HT-29 (cell line): ENCODE measurements around the gene ZNF521. TPM values are rescaled to one million over a fixed set of nuclear protein-coding genes. Genes with fewer than 3 reads are reported as not detected.
A peak's percentile ranks its signal among the peaks of the same experiment; 100 is the strongest.

Source experiments
- DNase-seq: peaks from one replicate; pipeline ENCODE4 v3.0.0-alpha.2; 2015; ENCODE audit warnings: low spot score
- total RNA-seq: library from RNA; depleted of rRNA; stranded (reverse); fragments of >200 nt; shearing (Covaris generic); gene quantifications from 2 replicates; pipeline ENCODE4 v1.2.3, GENCODE V29; 2014

ZNF521 gene
- total RNA-seq, 1 experiment from 2014 or later: 0.08 TPM

DNA sequence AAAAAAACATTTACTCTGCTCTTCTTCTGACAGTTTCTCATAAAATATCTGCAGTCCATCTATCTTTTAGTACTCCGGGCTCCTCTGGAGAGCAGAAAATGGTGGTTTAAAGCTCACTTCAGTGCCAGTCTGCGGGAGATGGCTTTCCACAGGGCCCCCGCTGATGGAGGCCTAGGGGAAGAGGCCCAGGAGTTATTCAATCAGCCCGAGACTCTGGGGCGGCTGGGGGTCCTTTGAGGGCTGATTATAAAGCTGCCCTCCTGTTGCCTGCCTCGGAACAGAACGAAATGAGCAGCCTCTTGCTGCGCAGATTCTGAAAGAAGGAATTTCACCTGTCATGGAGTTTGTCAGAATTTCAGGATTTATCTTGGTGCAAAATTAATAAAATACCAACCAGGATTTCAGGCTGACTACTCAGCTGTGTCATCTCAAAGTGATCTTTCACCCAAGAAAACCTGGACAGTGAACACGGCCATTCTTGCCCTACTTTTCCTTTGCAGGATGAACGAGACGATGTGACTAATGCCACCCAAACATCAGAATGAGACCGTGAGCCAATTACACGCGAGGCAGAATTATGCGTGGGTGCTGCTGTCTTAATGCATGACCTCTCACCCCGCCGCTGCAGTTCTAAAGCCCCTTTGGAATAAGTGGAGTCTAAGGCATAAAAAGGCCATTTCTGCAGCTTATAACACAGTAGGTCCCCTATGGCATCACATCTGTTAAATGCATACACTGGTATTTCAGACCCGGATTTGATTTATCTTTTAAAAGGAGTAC lies 273.8 kb downstream of the ZNF521 start:
- no peak for DNase-seq

DNA sequence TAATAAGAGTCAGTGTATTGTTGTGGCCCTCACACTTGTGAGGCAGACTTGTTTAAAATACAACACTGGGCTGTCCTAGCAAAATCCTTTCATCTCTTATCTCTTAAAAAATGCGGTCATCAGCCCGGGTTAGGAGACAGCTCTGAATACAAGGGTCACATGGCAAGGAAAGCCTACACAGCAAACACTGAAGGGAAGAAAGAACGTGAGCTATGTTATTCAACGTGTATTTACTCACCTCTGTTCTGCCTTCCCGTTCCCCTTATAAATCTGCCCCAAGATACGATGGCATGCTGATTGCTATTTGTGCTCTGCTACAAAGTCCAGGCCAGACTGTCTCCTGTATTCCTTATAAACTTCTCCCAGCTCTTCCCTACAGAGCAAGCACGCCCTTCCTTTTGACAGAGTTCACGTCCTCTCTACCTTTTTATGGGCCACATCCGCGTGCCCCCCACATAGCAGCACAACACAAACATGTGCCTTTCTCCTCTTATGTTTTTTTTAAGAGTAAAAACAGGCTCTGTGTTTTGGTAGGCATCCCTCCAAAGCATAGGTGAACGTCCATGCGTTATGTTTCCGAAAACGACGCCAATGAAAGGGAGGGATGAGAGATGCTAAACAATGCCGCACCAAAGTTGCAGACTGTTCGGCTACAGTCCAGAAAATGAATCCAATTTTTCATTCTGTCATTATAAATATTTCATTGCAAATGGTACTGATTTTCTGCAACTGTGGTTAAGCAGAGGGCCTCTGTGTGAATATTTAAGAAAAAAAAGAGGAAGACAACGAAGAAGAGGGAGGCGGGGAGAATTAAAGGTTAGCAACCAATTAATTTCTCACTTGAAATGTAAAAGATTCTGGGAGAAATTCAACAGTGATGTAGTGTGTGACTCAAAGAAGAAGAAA lies 274.7 kb downstream of the ZNF521 start:
- DNase-seq: no peak

DNA sequence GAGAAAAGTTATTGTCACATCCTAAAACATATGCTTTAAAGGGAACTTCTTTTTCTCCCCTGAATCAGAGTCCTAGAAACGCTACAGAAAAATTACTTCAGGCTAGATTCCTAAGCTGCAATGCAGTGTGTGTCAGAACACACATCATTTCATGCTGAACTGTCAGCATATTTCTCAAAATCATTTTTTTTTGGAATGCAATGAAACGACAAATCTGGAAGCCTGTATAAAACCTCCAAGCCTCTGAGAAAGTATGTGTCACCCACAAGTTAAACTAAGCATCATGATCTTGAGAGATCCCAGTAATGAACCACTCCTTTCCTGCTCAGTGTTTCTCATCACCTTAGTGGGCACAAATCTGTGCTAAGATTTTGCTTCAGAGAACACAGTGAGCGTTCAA lies 276.2 kb downstream of the ZNF521 start:
- no peak for DNase-seq

DNA sequence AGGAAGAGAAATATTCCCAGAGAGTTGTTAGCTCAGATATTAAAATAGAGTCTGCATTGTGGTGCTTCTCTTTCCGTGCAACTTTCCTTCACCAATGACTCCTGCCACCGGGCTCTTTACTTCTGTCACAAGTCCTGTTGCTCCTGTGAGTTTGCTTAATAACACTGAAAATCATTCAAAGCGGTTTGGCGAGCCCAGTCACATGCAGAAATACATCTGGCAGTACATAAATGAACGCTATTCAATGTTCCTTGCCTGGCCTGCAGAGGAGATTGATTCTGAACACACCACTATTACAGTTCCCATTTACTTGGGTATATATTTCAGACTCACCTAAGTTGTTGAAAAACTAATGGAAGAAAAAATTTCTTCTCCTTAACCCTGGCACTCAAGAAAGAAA lies 276.6 kb downstream of the ZNF521 start:
- DNase-seq: no peak

DNA sequence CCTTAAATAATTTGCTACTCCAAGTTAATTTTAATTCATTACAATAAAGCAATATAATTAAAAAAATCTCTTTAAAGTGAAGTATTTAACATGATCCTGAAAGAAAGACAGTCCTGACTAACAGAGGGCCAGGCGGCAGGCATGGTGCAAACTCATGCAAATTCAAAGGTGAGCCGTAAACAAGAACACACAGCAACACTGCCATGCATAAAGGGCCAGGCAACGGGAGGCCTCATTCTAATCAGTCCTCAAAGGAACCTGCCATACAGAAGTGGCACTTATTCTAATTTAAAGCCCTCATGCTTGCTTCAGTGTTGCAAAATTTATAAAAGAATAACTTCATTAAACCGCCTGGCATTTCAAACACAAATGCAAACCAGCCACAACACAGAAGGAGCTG lies 277.0 kb downstream of the ZNF521 start:
- no peak for DNase-seq

DNA sequence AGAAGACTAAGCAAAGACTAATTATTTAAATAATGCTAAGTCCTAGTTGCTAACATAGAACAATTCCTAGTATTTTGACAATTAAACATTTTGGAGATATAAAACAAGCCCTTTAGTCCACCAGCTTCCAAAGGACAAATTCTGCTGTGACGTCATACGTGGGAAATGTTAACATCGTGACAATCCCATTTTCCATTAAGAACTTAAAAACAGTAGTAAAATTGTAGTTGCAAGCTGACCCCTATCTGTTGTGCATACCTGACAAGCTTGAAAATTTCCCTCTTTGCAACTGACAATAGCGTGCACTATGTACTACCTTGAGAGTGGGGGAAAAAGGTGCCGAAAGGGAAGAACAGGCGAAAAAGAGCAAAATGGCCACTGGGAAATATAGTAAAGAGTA lies 279.8 kb downstream of the ZNF521 start:
- DNase-seq: no peak

DNA sequence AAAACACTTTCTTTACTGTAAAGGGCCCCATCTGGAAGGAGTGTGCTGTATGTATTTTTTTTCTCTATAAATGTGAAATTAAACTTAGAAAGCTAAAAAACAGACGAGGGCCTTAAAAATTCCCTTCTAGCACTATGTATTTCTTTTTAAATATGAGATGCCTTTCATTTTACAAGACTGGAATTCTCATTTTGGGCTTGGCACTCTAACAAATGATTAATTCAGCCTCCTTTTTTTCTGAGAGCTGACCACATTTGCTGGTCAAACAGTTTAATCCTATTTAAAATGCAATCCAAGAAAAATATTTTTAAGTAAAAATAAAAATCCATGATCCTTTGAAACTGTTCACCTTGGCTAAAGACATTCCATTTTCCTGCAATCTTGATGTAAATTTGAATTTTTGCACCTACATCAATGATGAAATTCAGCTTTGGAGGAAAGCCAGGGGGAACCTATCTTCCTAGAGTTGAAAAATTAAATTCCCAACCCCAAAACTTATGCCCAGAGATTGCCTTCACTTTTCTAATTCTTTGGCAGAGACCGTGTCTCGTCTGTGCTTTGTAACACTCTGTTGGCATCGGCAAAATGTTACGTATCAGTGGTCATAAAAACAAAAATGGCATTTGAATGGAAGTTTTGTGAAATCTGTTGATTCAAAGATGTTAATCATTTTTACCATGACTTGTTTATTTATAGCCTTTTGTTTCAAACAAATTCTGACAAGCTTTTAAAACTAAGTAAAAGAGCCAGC lies 284.5 kb downstream of the ZNF521 start:
- no peak for DNase-seq

DNA sequence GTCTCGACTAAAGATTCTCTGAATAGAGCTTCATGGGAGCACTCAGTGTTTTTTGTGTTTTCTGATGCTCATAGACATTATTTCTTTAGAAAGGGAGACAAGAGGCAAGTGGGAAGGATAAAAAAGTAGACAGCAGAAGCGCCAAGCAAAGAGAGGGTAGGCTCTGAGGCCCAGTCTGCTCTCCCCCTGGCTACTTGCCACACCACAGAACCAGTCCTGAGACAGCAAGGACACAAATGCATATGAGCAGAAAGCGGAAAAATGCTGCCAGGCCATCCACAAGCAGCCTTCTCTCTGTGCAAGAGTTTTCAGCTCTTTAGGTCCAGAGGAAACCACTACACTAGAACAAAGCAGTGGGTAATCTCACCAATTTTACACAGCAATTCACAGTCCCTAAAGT lies 285.4 kb downstream of the ZNF521 start:
- DNase-seq: no peak

DNA sequence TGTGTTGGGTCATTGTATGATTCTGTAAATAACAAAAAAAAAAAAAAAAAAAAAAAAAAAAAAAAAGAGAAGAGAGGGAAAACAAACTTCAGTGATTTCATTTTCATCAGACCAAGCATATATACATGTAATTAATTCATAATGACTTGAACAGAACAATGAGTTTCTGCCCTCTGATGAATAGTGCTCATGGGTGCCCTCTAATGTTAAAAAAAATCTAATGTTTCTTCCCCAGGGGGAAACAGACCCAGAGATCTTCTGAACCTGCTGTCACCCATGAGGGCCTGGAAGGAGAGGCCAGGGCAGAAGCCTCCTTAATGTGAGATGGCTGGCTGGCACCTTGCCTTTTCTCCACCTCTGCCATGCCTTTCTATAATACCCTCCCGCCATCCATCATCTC lies 289.2 kb downstream of the ZNF521 start:
- peak; percentile 1 for DNase-seq

DNA sequence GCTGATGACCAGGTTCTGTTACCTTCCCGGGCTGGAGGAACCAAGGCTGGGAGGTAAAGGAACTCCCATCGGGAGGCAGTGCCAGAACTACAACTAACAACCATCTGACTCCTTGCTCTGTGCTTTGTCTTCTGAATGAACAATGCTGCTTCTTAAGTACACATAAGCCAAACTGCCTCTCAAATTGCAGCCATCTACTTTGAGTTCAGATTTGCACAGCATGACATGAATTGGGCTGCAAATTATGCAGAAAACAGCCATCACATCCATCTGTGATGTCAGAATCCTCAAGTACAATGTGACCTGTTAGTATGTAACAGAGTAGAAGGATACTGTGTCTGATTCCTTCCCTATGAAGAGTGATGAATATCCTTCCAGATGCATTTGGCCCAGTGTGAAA lies 290.6 kb downstream of the ZNF521 start:
- no peak for DNase-seq

DNA sequence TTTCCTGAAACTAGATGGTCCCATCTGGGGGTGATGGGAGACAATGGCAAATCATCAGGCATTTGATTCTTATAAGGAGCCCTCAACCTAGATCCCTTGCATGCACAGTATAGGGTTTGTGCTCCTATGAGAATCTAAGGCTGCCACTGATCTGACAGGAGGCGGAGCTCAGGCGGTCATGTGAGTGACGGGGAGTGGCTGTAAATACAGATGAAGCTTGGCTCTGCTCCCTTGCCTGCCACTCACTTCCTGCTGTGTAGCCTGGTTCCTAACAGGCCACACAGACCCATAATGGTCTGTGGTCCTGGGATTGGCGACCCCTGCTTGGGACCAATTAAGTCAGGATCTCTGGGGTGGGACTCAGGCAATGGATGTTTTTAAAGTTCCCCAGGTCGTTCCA lies 293.4 kb downstream of the ZNF521 start:
- peak; percentile 1 for DNase-seq

DNA sequence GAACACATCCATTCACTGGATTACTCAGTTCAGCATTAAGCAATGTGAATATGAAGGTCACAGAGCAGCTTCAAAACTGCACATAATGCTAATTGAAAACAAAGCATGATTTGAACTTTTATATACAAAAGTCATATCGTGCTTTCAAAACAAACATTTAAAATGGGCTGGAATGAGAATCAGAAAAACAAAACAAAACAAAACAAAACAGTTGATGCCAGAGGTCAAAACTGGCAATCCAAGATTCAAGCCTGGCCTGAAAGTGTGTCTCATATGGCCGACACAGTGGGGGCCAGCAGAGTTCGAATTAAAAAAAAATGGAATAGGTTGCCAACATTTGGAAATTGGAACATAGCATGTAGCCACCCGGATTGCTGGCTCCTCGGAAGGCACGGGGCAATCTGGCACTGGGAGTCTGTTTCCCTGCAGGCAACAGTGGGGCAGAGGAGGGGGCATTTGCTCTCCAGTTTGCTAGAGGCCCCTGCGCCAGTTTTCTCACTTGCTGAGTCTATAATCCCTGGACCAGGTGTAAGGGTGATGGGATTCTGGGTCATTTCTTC lies 294.4 kb downstream of the ZNF521 start:
- no peak for DNase-seq

DNA sequence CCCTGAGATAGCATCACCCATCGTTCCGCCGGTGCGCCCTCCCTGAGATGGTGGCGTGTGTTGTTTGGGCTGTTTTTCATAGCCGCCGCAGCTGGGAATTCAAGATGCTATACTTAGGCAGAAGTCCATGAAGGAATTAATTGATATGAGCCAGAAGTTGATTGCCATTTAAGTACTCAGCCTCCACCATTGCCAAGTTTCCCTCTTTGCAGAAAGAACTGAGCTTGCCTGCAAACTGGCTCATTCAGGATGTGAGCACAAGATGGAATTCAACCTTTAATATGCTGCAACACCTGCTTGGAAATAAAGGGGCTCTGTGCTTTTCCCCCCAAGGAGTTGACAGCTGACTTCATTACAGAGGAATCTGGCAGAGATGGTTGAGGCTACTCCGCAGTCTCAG lies 295.5 kb downstream of the ZNF521 start:
- no peak for DNase-seq

DNA sequence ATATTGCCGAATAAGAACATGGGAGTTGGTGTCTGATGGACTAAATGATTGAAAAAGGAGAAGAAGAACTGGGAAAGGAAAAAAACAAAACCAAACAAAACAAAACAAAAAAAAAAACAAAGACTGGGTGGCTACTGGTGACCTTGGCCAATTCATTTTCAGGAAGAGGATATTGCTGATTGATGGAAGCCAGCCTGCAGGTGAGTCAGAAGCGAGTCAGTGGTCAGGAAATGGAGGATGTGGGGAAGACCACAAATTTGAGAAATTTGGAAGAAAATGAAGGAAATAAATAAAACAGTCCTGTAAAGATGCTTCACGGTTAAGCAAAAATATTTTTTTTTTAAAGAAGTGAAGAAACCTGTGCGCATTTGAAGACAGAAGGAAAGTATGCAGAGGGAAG lies 296.9 kb downstream of the ZNF521 start:
- no peak for DNase-seq

DNA sequence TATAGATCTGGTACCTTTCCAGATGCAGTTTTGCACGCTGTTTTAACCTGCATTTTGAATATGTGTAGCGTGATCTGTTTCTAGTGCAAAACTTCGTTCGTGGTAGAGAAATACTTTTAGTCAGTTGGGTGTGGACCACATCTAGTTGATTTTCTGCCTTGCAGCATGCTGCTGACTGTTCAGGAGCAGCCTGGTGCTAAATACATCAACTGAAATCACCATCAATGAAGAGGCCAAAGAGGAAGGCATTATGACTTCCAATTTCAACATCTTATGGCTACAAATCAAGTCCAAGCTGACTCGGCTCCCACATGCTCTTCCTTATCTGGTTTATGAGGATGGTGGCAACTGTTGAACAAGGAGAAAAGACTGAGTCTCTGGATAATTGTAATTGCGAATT lies 298.5 kb downstream of the ZNF521 start:
- no peak for DNase-seq

DNA sequence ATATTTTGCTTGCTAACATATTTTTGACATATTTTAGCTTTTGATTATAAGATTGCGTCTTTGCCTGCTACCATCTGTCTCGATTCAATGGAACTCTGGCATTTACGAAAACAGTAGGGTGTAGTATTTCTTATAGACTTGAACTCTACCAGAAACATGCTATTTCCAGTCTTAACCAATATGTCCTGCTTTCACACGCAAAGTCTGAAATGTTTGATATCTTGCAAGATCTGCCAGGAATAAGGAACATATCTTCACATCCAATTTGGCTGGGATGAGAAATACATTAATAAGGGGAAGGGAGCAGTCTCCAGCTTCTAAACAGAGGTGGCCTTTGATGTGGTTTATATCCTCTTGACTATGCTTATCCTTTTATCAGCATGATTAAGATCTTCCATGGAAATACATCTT lies 299.4 kb downstream of the ZNF521 start:
- no peak for DNase-seq

DNA sequence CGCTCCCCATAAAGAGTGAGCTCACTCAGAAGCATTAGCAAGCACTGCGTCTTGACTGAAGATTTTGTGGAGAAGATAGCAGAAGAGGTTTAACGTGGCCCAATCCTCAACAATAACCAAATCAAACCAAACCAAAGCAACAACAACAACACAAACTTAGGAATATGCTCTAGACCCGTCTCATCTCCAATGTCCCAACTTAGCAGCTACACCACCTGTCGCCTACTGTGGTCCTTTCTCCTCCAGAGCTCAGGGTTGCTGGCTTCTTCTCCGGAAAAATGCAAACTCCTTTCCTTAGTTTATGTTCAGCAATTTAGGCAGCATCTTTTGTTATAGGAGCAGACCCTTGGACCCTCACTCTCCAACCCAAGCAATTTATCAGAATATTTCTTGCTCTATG lies 301.4 kb downstream of the ZNF521 start:
- DNase-seq: no peak

DNA sequence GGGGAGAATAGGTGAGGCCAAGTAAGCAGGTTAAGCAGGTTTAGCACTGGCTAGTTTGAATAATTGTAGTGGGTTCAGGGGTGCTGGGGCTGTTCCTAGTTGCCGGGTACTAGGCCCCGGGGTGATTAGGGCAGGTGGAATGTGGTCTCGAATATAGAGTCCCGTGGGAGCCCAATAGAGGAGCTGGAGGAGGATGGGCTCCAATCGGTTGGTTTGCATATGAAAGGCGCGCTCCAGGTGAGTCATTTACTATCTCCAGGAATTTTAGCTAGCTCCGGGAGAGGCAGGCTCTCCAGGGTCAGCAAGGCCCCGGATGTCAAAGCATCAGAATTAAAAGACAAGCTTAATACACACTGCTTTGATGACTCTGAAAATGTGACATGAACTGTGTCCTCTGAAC lies 304.0 kb downstream of the ZNF521 start:
- DNase-seq: no peak

DNA sequence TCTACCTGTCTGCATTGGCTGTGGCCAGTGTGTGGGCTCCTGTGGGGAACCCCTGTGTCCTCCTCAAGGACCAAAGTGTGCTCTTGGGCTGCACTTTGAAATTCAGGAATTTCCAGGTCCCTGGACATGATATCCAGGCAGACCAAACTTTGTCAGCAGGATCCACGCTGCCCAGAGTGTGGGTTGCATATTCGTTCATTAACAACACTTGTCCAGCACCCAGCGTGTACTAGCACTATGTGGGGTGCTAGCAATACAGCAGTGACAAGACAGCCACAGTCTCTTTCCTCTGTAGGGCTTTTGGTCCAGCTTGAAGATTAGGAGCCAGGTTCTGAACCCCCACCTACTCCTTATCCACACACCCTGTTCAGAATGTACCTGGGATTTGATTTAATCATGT lies 304.5 kb downstream of the ZNF521 start:
- no peak for DNase-seq

DNA sequence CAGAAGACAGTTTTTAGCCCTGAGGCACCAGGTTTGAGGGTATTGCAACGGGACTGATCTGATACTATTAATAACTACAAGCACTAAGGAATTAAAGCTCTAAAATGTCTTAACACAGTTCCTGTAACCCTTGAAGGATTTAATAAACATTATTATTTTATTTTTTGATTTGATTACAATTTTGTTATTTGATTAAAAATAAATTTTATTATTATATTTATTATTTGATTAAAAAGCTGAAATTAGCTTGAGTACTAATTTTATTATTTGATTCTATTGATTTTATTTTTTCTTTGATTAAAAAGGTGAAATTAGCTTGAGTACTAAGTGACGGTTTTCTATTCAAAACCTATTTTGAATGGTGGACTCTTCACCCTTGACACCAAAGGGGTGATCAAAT lies 307.3 kb downstream of the ZNF521 start:
- DNase-seq: no peak

DNA sequence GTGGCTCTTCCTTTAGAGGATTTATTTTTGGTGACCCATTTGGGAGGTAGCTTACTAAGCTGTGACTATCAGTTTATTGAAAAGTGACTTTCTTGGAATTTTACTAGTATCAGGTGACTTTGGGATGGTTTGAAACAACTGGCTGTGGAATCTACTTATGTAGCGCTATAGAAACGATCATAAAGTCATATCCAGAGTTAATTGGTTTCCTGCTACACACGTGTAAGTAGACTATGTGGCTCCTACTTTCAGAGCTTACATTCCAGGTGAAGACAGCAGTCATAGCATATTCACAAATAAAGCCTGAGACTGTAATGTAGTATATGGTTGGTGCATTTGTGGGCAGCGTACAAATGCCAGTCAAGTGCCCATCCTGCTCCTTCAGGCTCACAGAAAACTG lies 308.9 kb downstream of the ZNF521 start:
- DNase-seq: no peak

DNA sequence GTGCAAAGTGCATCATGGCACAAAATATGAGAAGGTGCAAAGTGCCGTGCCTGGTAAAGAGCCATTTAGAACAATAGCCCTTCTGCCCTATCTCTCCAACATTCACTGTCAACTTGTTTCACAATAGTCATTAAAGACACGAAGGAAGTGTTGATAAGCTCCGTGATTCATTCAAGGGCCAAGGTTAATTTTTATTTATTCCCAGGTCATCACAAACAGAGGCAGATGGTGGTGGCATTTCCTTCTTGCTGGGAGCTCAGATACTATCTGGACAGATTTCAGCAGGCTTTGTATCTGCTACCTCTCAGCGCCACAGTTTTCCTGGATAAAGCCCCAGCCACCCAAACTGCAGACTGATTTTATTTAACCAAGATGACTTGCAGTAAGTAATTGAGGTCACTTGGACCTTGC lies 309.3 kb downstream of the ZNF521 start:
- no peak for DNase-seq
